ENCODE measurements around the gene STK32A. TPM values are rescaled to one million over a fixed set of nuclear protein-coding genes. Genes with fewer than 3 reads are reported as not detected.

Gene STK32A
- total and polyA plus RNA-seq, 9 of the 15 experiments (the other 6 are each of a cell fraction or from before 2014, with no cell fraction given) = not detected

- Histone ChIP-seq H3K36me3 (ENCODE audit: control insufficient read depth, insufficient read depth, low read length) (no peaks in the 10 kb centered on the region), H3K27ac (ENCODE audit: extremely low read depth, low read depth, low read length) (no peak overlapping the region), H3K79me2 (ENCODE audit: control insufficient read depth, insufficient read depth, low read length) (no peaks in the 10 kb centered on the region), H3K9me3 (replicated peaks; ENCODE audit: control insufficient read depth, insufficient read depth, low read depth, low read length) (no peaks in the 10 kb centered on the region), H3K9me1 (ENCODE audit: control insufficient read depth, insufficient read depth, low read length) (no peaks in the 10 kb centered on the region), H3K27me3 (ENCODE audit: control insufficient read depth in 2 of 2, insufficient read depth in 2 of 2, low read length in 2 of 2) (no peaks in the 10 kb centered on the region), H3K4me2 (ENCODE audit: insufficient read depth, low read length) (no peak overlapping the region), H3K4me3 (no peak overlapping the region), H2AFZ (ENCODE audit: low read depth, low read length) (no peak overlapping the region), H3K9ac (ENCODE audit: insufficient read depth in 1 of 2, low read depth in 2 of 2, low read length in 2 of 2) (no peak overlapping the region), H3K4me1 (replicated peaks in 1 of 2; ENCODE audit: control insufficient read depth in 2 of 2, insufficient read depth in 2 of 2, low read length in 2 of 2) (no peaks in the 10 kb centered on the region), H4K20me1 (replicated peaks; ENCODE audit: control insufficient read depth, insufficient read depth, low read length) (no peaks in the 10 kb centered on the region)
- ATAC-seq = no peak
- TF ChIP-seq ZNF197 (CRISPR knock-in tag; IDR thresholded peaks at IDR 0.05; ENCODE audit: low read depth) (no peak), CBX1 (IDR thresholded peaks at IDR 0.05; ENCODE audit: low read depth) (no peak)
- TF ChIP-seq, protein P1, sequence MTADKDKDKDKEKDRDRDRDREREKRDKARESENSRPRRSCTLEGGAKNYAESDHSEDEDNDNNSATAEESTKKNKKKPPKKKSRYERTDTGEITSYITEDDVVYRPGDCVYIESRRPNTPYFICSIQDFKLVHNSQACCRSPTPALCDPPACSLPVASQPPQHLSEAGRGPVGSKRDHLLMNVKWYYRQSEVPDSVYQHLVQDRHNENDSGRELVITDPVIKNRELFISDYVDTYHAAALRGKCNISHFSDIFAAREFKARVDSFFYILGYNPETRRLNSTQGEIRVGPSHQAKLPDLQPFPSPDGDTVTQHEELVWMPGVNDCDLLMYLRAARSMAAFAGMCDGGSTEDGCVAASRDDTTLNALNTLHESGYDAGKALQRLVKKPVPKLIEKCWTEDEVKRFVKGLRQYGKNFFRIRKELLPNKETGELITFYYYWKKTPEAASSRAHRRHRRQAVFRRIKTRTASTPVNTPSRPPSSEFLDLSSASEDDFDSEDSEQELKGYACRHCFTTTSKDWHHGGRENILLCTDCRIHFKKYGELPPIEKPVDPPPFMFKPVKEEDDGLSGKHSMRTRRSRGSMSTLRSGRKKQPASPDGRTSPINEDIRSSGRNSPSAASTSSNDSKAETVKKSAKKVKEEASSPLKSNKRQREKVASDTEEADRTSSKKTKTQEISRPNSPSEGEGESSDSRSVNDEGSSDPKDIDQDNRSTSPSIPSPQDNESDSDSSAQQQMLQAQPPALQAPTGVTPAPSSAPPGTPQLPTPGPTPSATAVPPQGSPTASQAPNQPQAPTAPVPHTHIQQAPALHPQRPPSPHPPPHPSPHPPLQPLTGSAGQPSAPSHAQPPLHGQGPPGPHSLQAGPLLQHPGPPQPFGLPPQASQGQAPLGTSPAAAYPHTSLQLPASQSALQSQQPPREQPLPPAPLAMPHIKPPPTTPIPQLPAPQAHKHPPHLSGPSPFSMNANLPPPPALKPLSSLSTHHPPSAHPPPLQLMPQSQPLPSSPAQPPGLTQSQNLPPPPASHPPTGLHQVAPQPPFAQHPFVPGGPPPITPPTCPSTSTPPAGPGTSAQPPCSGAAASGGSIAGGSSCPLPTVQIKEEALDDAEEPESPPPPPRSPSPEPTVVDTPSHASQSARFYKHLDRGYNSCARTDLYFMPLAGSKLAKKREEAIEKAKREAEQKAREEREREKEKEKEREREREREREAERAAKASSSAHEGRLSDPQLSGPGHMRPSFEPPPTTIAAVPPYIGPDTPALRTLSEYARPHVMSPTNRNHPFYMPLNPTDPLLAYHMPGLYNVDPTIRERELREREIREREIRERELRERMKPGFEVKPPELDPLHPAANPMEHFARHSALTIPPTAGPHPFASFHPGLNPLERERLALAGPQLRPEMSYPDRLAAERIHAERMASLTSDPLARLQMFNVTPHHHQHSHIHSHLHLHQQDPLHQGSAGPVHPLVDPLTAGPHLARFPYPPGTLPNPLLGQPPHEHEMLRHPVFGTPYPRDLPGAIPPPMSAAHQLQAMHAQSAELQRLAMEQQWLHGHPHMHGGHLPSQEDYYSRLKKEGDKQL (CRISPR knock-in tag; IDR thresholded peaks at IDR 0.05; ENCODE audit: borderline replicate concordance) = no peak
- FAIRE-seq = no peak
- intact Hi-C loops (cut with micrococcal nuclease) = no loop called here
- in situ Hi-C loops (cut with MboI) = no loop called here
- BruUV-seq (replicated peaks) = no TSS peak
- POLR2A ChIA-PET = no interaction called here
- CTCF ChIA-PET (ENCODE audit: low intra/inter-chr PET ratio) = no interaction called here
- DNase-seq (ENCODE audit: extremely low read depth in 1 of 4, low spot score in 3 of 4) = no peak
Measured at GRCh38 chr5:147400881-147401280, 166.1 kb downstream of the STK32A start.
